Measurements from ENCODE around the gene SAP130.

DNA sequence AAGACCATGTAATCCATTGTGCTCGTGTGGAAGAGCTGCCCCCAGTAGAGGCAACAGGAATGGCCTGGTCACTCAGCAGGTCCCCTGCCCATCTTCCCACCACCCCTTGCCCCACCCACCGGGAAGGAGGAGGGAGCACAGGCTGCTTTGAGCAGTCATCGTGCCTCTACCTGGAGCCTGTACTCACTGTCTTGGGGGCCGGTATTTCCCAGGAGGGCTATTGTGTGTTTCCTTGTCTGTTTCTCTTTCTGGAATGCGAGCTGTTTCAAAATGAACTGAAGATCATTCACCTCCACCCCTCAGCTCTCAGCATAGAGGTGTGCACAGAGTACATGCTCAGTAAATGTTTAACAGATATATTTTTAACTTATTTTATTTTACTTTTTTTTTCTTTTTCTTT lies 134.4 kb downstream of the SAP130 start:
- TF ChIP-seq POLR2AphosphoS5 (IDR thresholded peaks at IDR 0.05) (no peak), POLR2A (IDR thresholded peaks at IDR 0.05) (no peak)
- TF ChIP-seq, protein P1, sequence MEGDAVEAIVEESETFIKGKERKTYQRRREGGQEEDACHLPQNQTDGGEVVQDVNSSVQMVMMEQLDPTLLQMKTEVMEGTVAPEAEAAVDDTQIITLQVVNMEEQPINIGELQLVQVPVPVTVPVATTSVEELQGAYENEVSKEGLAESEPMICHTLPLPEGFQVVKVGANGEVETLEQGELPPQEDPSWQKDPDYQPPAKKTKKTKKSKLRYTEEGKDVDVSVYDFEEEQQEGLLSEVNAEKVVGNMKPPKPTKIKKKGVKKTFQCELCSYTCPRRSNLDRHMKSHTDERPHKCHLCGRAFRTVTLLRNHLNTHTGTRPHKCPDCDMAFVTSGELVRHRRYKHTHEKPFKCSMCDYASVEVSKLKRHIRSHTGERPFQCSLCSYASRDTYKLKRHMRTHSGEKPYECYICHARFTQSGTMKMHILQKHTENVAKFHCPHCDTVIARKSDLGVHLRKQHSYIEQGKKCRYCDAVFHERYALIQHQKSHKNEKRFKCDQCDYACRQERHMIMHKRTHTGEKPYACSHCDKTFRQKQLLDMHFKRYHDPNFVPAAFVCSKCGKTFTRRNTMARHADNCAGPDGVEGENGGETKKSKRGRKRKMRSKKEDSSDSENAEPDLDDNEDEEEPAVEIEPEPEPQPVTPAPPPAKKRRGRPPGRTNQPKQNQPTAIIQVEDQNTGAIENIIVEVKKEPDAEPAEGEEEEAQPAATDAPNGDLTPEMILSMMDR (IDR thresholded peaks at IDR 0.05) = no peak

Measured in prostate gland (tissue), 2 donors.